Heart left ventricle (tissue), 13 donors: ENCODE results near the gene KDF1.

Experiments used
- POLR2A ChIP-seq, 2 donors: fragments of 450-650 bp; IDR thresholded peaks; one replicate each; pipeline ENCODE4 v1.6.1; 2017; ENCODE audit warnings: antibody characterized with exemption in 2 of 2, mild to moderate bottlenecking in 2 of 2, moderate library complexity in 2 of 2
- TF ChIP-seq, protein P1 (sequence below), 12 donors: fragments of 200-600 bp; sonication (generic) in 4 of 12; IDR thresholded peaks; one replicate each; pipeline versions ENCODE4 v1.5.0 to v1.8.0; 2018 to 2022; ENCODE audit warnings: antibody characterized with exemption in 12 of 12, mild to moderate bottlenecking in 5 of 12
- donor health status: ischemic (EF 13 %, LVEDD 7.1; RV severe dilation, severe dysfunction).
- donor health status: DM: no; HTN: yes; CAD: no.
- donor health status: DM: no; HTN: no; CAD: no.
- donor health status: ischemic (EF 25% LVEDD 6.9; RV normal size, moderate dysfunction).
- donor health status: ischemic (EF 25% LVEDD 5.7; RV mildly dilated, moderate dysfunction).
- donor health status: ischemic (EF 35%, LVEDD 5.7; RV mildly dilated, moderate dysfunction).
- donor health status: nonischemic (EF 11% LVEDD 7.7; RV severe dilation, severe dysfunction).
- donor health status: DM: yes; HTN: yes; CAD: no.
- donor health status: PGD.
- donor health status: ischemic (EF 29% LVEDD 5.4; RV normal size, mild dysfunction).
- donor health status: nonischemic (EF 23%, LVEDD 6.1; RV moderate dilation, normal function).

DNA sequence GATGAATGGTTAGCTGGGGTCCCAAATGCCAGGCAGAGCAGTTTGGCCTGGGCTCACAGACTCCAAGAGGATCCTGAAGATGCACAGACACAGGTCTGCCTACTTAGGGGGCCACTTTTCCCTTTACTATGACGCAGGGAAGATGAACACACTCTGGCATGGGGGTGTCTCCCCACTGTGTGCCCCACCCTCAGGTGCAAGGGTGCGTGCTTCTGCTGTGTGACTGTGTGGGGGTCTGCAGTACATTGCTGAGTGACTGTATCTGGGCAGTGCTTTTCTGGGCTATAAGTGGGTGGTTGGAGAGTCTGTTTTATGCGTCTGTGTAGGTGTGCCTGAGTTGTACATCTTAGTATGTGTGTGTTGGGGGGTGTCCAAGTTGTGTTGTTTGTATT, 50.3 kb downstream of the KDF1 start:
- TF ChIP-seq POLR2A (IDR thresholded peaks at IDR 0.05): no peak
- TF ChIP-seq, protein P1, sequence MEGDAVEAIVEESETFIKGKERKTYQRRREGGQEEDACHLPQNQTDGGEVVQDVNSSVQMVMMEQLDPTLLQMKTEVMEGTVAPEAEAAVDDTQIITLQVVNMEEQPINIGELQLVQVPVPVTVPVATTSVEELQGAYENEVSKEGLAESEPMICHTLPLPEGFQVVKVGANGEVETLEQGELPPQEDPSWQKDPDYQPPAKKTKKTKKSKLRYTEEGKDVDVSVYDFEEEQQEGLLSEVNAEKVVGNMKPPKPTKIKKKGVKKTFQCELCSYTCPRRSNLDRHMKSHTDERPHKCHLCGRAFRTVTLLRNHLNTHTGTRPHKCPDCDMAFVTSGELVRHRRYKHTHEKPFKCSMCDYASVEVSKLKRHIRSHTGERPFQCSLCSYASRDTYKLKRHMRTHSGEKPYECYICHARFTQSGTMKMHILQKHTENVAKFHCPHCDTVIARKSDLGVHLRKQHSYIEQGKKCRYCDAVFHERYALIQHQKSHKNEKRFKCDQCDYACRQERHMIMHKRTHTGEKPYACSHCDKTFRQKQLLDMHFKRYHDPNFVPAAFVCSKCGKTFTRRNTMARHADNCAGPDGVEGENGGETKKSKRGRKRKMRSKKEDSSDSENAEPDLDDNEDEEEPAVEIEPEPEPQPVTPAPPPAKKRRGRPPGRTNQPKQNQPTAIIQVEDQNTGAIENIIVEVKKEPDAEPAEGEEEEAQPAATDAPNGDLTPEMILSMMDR (IDR thresholded peaks at IDR 0.05): no peak
